Naive thymus-derived CD8-positive, alpha-beta T cell (primary cell): Measurements from ENCODE around the gene MEIOSIN. TPM values are rescaled to one million over a fixed set of nuclear protein-coding genes. Genes with fewer than 3 reads are reported as not detected.

ENCODE experiments used
- ATAC-seq, 2 donors: fragments of 150-1000 bp; cut with Tn5 transposase in 1 of 2; sonication (Bioruptor Pico), chemical (Tn5 transposase) in 1 of 2; 1 replicate in 1 of 2; 2 replicates in 1 of 2; pipeline ENCODE4 v1.10.0; 2021; ENCODE audit warnings: mild to moderate bottlenecking in 2 of 2, moderate library complexity in 2 of 2
- POLR2A ChIA-PET: fragments of 350-600 bp; sonication (Branson Sonifier 250); formaldehyde crosslinking; loops from one replicate; lab custom pipeline; 2021; ENCODE audit warnings: antibody characterized with exemption; lab: Charles Lee
- DNase-seq, 10 donors: peaks; one replicate each; pipeline versions ENCODE4 v3.0.0 to v3.0.0-alpha.2; 2020 to 2022
- H3K27ac Mint-ChIP-seq, 10 donors: one replicate each; pipeline ENCODE4 v1.8.0; 2020 to 2022; ENCODE audit warnings: mild to moderate bottlenecking in 10 of 10, mixed read lengths in 10 of 10, moderate library complexity in 4 of 10, inconsistent platforms in 1 of 10
- H3K27me3 Mint-ChIP-seq, 5 donors: one replicate each; pipeline ENCODE4 v1.8.0; 2021 to 2022; ENCODE audit warnings: mixed read lengths in 5 of 5
- H3K36me3 Mint-ChIP-seq, 3 donors: one replicate each; pipeline ENCODE4 v1.8.0; 2020 to 2022; ENCODE audit warnings: mixed read lengths in 3 of 3, mild to moderate bottlenecking in 2 of 3, inconsistent platforms in 1 of 3
- H3K4me1 Mint-ChIP-seq, 4 donors: one replicate each; pipeline ENCODE4 v1.8.0; 2021 to 2022; ENCODE audit warnings: mixed read lengths in 4 of 4
- H3K4me3 Mint-ChIP-seq, 10 donors: one replicate each; pipeline ENCODE4 v1.8.0; 2020 to 2022; ENCODE audit warnings: mild to moderate bottlenecking in 10 of 10, mixed read lengths in 10 of 10, moderate library complexity in 6 of 10, inconsistent platforms in 1 of 10
- H3K9me3 Mint-ChIP-seq, 9 donors: one replicate each; pipeline ENCODE4 v1.8.0; 2020 to 2022; ENCODE audit warnings: mixed read lengths in 9 of 9, mild to moderate bottlenecking in 3 of 9, inconsistent platforms in 1 of 9, moderate library complexity in 1 of 9
- polyA plus RNA-seq, 3 donors: library from polyadenylated mRNA; unstranded; fragments of 300-500 nt; fragmentation: Illumina TruSeq; gene quantifications; one replicate each; pipeline ENCODE4 v1.2.3, GENCODE V29; 2021
- total RNA-seq, 8 experiments: library from RNA in 2 of 8; stranded (reverse) in 2 of 8; gene quantifications; one replicate each; pipeline ENCODE4 v1.2.3 and lab custom pipeline; 2021 to 2026

Gene MEIOSIN
- total and polyA plus RNA-seq, 5 experiments from 2014 or later = not detected

DNA sequence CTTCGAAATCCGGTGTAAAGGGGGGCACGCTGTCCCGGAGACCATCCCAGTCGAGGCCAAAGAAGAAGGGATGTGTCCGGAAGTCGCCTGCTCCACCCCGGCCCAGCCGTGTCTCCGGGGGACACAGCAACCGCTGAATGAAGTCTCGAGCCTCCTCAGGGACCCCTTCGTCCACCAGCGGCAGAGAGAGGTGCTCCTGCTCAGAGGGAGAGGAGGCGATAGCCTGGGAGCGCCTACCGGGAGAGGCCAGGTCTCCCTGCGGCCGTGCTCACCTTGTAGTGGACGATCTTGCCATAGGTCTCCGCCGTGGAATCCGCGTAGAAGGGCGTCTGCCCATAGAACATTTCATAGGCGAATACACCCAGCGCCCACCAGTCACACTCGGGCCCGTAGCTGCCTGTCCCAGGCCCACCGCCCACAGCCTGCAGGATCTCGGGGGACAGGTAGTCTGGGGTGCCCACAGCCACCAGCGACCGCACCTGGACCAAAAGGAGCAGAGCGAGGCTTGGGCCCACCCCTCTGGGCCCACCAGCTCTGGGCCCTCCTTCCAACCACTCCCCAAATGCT lies 44.2 kb downstream of the MEIOSIN start:
- ATAC-seq = no peak
- H3K36me3 Mint-ChIP-seq = peaks cover 0 to 33% (median 7%) of the 10 kb centered on the region in 3 donors
- H3K4me3 Mint-ChIP-seq = no peak overlapping the region
- peaks cover 9 to 29% (median 22%) of the 10 kb centered on the region in 4 donors for H3K4me1 Mint-ChIP-seq
- H3K9me3 Mint-ChIP-seq = no peaks in the 10 kb centered on the region
- H3K27me3 Mint-ChIP-seq = peaks cover 11 to 50% (median 34%) of the 10 kb centered on the region in 5 donors
- no peak overlapping the region for H3K27ac Mint-ChIP-seq
- POLR2A ChIA-PET = interaction anchor here (0.8 kb wide), 1 partner anchor 11 kb away, joined by 3 read pairs; no protein-coding TSS in a partner anchor
- DNase-seq = no peak

DNA sequence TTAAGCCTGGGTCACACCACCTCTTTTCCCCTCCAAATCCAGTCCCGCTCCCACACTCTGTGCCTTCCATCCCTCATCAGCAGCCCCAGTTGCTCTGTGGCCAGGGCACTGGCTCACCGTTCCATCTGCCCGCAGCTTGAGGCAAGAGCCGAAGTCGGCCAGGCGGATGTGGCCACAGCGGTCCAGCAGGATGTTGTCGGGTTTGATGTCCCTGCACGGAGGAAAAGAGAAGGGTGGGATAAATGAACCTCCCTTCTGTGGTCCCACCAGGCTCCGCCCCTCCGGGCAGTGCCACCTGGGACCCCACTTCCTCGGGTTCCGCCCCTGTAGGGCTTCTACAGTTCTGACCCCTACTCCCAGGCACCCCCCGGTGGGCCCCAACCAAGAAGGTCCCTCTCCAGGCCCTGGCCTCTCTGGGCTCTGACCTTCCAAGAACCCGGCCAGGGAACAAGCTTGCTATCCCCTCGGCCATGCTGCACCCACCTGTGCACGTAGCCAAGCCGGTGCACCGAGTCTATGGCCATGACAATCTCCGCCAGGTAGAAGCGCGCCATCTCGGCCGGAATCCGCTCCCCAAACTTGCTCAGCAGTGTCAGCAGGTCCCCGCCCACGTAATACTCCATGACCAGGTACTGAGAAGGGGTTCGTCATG lies 44.9 kb downstream of the MEIOSIN start:
- Mint-ChIP-seq H3K9me3 (no peaks in the 10 kb centered on the region), H3K4me1 (peaks cover 9 to 27% (median 22%) of the 10 kb centered on the region in 4 donors), H3K4me3 (peak overlapping the region in 7 of 10 donors; percentile 28 to 95 (median 67)), H3K27me3 (peaks cover 11 to 50% (median 34%) of the 10 kb centered on the region in 5 donors), H3K27ac (no peak overlapping the region), H3K36me3 (peaks cover 0 to 33% (median 7%) of the 10 kb centered on the region in 3 donors)
- no peak for DNase-seq
- no peak for ATAC-seq
- POLR2A ChIA-PET = interaction anchor here (0.8 to 1.8 kb wide), 2 partner anchors 10 to 13 kb away, joined by 3 to 7 read pairs; no protein-coding TSS in a partner anchor

- DNase-seq (peak; percentile 49 to 81 (median 62)), ATAC-seq (peak; percentile 77 to 88)
- Mint-ChIP-seq H3K36me3 (peaks cover 0 to 41% (median 7%) of the 10 kb centered on the region in 3 donors), H3K4me1 (peaks cover 11 to 27% (median 20%) of the 10 kb centered on the region in 4 donors), H3K4me3 (peak overlapping the region; percentile 63 to 95 (median 83)), H3K27ac (peak overlapping the region in 4 of 10 donors; percentile 0 to 60 (median 22)), H3K9me3 (no peaks in the 10 kb centered on the region), H3K27me3 (peaks cover 11 to 62% (median 41%) of the 10 kb centered on the region in 5 donors)
- POLR2A ChIA-PET = interaction anchor here (1.1 to 1.8 kb wide), 2 partner anchors 10 to 12 kb away, joined by 7 to 13 read pairs; partner anchors contain the start of gene SIX5
These were observed 46.2 kb downstream of the MEIOSIN start for GRCh38 chr19:45779231-45780145.

- Mint-ChIP-seq H3K27me3 (peaks cover 11 to 64% (median 41%) of the 10 kb centered on the region in 5 donors), H3K4me3 (peak overlapping the region in 2 of 10 donors; percentile 85 to 95), H3K4me1 (peaks cover 11 to 27% (median 20%) of the 10 kb centered on the region in 4 donors)
These were observed 46.9 kb downstream of the MEIOSIN start for GRCh38 chr19:45780146-45780447.

GRCh38 chr19:45780448-45781213 lies 47.4 kb downstream of the MEIOSIN start:
- POLR2A ChIA-PET = no interaction called here

More at GRCh38 chr19:45780146-45780447, 46.9 kb downstream of the MEIOSIN start:
- DNase-seq (no peak), ATAC-seq (peak in 1 of 2 donors; percentile 8)
- Mint-ChIP-seq H3K27ac (no peak overlapping the region), H3K36me3 (peaks cover 0 to 39% (median 7%) of the 10 kb centered on the region in 3 donors), H3K9me3 (no peaks in the 10 kb centered on the region)
- POLR2A ChIA-PET = interaction anchor here (1.8 kb wide), 1 partner anchor 11 kb away, joined by 7 read pairs; no protein-coding TSS in a partner anchor

DNA sequence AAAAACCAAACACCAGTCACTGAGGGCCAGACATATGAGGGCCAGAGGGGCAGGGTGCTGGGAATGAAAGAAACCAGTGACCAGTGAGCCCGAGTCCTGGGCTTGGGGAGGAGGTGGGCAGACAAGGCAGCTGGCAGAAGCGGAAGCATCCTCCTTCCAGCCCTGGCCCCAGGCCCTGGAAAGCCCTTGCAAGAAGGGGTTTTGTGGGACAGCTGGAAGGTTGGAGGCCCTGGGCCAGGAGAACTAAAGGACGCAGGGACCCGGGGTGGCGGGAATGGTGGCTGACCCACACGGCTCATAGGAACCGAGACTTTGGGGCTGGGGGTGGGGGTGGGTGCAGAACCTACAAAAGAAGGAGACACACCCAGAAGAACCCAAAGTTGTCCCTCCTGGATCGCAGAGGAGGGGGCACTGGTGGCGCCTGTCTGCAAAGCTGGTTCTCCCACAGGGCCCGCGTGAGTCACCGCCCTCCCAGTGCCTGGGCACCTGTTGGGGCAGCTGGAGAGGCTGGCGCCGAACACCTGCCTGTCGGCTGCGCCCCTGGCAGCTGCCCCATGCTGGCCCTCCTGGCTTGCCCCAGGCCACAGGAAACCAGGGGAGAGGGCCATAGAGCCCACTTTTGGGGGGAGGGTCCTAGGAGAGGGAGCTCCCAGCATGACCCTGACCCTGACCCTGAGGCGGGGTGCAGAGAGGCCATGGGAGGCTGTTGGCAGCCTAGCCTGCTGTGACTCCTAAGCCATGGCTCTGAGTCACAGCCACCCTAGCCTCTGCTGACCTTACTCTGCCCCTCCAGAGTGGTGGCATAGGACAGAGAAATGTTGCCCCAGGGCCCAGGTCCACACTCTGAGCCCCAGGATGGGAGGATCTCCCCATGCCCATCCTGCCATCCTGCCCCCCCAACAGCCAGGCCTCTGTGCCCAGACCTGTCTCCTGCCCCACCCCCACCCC lies 48.2 kb downstream of the MEIOSIN start:
- ATAC-seq (no peak), DNase-seq (no peak)
- Mint-ChIP-seq H3K36me3 (peaks cover 0 to 40% (median 14%) of the 10 kb centered on the region in 3 donors), H3K9me3 (no peaks in the 10 kb centered on the region), H3K27me3 (peaks cover 11 to 63% (median 41%) of the 10 kb centered on the region in 5 donors), H3K4me3 (no peak overlapping the region), H3K27ac (no peak overlapping the region), H3K4me1 (peaks cover 11 to 27% (median 22%) of the 10 kb centered on the region in 4 donors)
- POLR2A ChIA-PET = interaction anchor here (0.6 to 1.6 kb wide), 4 partner anchors 9 to 91 kb away, joined by 3 to 4 read pairs (median 3); partner anchors contain the start of gene DMWD

More at GRCh38 chr19:45780448-45781213, 47.4 kb downstream of the MEIOSIN start:
- Mint-ChIP-seq H3K36me3 (peaks cover 0 to 38% (median 10%) of the 10 kb centered on the region in 3 donors), H3K27ac (no peak overlapping the region), H3K4me3 (no peak overlapping the region), H3K9me3 (no peaks in the 10 kb centered on the region), H3K27me3 (peaks cover 11 to 64% (median 41%) of the 10 kb centered on the region in 5 donors), H3K4me1 (peaks cover 11 to 27% (median 22%) of the 10 kb centered on the region in 4 donors)
- ATAC-seq (no peak), DNase-seq (no peak)

DNA sequence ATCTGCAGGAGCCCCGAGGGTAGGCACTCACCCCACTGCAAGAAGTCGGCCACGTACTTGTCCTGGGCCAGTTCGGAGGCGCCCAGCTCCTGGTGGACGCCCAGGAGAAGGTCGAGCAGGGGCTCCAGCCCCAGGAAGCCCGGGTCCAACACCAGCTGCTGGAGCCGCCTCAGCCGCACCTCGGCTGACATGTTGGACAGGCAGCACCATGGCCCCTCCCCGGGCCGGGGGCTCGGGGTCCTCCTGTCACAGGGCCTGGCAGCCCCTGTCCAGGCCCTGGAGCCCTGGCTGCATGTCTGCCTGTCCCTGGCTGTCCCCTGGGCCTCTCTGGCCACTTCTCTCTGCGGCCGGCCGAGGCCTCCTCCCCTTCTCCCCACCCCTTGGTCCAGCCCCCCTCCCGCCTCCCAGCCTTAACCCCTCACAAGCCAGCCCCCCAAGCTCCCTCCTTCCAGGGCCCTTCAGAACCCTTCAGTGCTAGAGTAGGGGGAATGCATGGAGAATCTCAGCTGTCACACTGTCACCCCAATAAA lies 49.0 kb downstream of the MEIOSIN start, which contains the start of gene DMPK:
DMPK (minus strand) TSS at position 329 of the 530 bp plus-strand sequence; CDS start at position 191, 138 bp downstream.
- no peaks in the 10 kb centered on the region for H3K9me3 Mint-ChIP-seq
- POLR2A ChIA-PET = interaction anchor here (0.6 to 1.6 kb wide), 6 partner anchors 9 to 1826 kb away, joined by 3 to 6 read pairs (median 4); partner anchors contain the start of gene DMWD
- H3K36me3 Mint-ChIP-seq = peaks cover 0 to 38% (median 16%) of the 10 kb centered on the region in 3 donors
- H3K4me3 Mint-ChIP-seq = no peak within 1 kb of the TSS
- ATAC-seq = no peak
- H3K4me1 Mint-ChIP-seq = peaks cover 11 to 27% (median 22%) of the 10 kb centered on the region in 4 donors
- H3K27me3 Mint-ChIP-seq = peaks cover 10 to 56% (median 35%) of the 10 kb centered on the region in 5 donors
- no peak within 1 kb of the TSS for H3K27ac Mint-ChIP-seq
- DNase-seq = no peak

- POLR2A ChIA-PET = interaction anchor here (0.6 to 1.6 kb wide), 4 partner anchors 8 to 1825 kb away, joined by 3 to 6 read pairs (median 4); partner anchors contain the start of gene DMWD
- H3K27ac Mint-ChIP-seq = no peak overlapping the region
- peaks cover 12 to 60% (median 32%) of the 10 kb centered on the region in 5 donors for H3K27me3 Mint-ChIP-seq
- peaks cover 0 to 38% (median 22%) of the 10 kb centered on the region in 3 donors for H3K36me3 Mint-ChIP-seq
- H3K9me3 Mint-ChIP-seq = no peaks in the 10 kb centered on the region
- no peak for ATAC-seq
- H3K4me1 Mint-ChIP-seq = peaks cover 13 to 33% (median 23%) of the 10 kb centered on the region in 4 donors
- no peak for DNase-seq
- no peak overlapping the region for H3K4me3 Mint-ChIP-seq
These were observed 49.9 kb downstream of the MEIOSIN start for GRCh38 chr19:45782820-45783785.

DNA sequence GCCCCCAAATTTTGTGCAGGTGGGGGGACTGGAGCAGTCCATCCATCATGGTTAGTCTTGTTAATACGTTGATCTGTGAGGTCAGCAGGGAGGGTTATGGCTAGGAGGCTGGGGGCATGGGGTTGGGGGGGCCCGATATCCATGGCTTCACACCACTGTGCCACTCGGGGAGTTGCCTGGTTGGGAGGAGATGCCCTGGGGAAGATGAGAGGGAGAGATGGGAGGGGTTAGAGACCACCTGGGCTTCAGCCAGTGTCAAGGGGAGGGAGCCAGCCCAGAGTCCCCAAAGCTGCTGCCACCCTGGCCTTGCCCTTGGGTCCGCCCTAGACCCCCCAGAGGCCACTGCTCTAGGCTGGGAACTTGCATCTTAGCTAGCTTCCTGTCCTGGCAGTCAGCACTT lies 50.9 kb downstream of the MEIOSIN start:
- Mint-ChIP-seq H3K4me3 (no peak overlapping the region), H3K9me3 (no peaks in the 10 kb centered on the region), H3K27me3 (peaks cover 13 to 60% (median 26%) of the 10 kb centered on the region in 5 donors), H3K36me3 (peaks cover 4 to 40% (median 29%) of the 10 kb centered on the region in 3 donors), H3K4me1 (peaks cover 11 to 30% (median 18%) of the 10 kb centered on the region in 4 donors), H3K27ac (no peak overlapping the region)
- DNase-seq (no peak), ATAC-seq (no peak)
- POLR2A ChIA-PET = interaction anchor here (0.6 to 1.6 kb wide), 2 partner anchors 14 to 273 kb away, joined by 3 to 8 read pairs; partner anchors contain the start of gene SIX5
